Measurements from ENCODE around the gene ETDC.

DNA sequence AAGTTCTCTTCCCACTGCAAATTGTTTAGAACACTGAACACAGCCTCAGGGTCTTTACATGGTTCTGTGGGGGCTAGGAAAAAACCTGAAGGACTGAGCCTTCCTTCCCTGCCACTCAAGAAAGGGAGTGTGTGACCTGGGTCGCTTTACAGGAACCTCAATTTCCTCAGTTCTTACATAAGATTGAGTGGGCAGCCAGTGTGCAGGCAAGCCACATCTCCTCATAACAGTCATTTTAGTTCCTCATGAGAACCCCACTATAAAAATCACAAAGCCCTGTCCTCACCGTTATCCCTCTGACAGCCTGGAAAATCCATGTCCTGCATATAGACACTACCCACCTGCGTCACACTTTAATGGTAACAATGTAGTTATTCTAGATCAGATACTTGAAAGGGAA, 2.1 kb upstream of the ETDC start:
- TF ChIP-seq, protein P1, sequence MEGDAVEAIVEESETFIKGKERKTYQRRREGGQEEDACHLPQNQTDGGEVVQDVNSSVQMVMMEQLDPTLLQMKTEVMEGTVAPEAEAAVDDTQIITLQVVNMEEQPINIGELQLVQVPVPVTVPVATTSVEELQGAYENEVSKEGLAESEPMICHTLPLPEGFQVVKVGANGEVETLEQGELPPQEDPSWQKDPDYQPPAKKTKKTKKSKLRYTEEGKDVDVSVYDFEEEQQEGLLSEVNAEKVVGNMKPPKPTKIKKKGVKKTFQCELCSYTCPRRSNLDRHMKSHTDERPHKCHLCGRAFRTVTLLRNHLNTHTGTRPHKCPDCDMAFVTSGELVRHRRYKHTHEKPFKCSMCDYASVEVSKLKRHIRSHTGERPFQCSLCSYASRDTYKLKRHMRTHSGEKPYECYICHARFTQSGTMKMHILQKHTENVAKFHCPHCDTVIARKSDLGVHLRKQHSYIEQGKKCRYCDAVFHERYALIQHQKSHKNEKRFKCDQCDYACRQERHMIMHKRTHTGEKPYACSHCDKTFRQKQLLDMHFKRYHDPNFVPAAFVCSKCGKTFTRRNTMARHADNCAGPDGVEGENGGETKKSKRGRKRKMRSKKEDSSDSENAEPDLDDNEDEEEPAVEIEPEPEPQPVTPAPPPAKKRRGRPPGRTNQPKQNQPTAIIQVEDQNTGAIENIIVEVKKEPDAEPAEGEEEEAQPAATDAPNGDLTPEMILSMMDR (IDR thresholded peaks at IDR 0.05; ENCODE audit: insufficient read depth, low read depth, low read length), result no peak
- TF ChIP-seq EZH2 (IDR thresholded peaks at IDR 0.05; ENCODE audit: insufficient read depth, low read length), result no peak
